Putamen (tissue), 1 donor: ENCODE results near the gene PIMREG.
"Not testable (repeated sequence)": the region's sequence is repeated elsewhere in the genome, so short reads cannot be mapped to it uniquely, and the experiment has no call there.

Experiments
- DNase-seq: peaks from one replicate; pipeline ENCODE4 v3.0.0-alpha.2; 2016; ENCODE audit warnings: low spot score

PIMREG gene

DNA sequence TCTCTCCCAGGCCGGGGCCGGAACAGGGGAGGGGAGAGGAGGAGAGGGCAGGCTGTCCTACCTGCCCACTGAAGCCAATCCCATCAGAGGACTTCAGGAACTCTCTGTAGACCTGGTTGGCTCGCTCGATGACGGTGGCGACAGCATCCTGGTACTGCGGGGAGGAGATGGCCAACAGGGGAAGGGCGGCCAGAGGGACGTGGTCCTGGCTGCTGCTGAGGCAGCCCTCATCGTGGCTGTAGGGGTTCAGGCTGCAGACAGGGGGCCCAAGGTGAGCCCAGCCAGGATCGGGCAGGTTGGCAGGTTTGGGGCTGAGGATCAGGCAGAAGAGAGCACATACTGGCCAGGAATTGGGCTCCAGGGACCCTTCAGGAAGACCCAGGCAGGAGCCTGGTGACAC is 34.2 kb downstream of the PIMREG start:
- DNase-seq, result no peak

DNA sequence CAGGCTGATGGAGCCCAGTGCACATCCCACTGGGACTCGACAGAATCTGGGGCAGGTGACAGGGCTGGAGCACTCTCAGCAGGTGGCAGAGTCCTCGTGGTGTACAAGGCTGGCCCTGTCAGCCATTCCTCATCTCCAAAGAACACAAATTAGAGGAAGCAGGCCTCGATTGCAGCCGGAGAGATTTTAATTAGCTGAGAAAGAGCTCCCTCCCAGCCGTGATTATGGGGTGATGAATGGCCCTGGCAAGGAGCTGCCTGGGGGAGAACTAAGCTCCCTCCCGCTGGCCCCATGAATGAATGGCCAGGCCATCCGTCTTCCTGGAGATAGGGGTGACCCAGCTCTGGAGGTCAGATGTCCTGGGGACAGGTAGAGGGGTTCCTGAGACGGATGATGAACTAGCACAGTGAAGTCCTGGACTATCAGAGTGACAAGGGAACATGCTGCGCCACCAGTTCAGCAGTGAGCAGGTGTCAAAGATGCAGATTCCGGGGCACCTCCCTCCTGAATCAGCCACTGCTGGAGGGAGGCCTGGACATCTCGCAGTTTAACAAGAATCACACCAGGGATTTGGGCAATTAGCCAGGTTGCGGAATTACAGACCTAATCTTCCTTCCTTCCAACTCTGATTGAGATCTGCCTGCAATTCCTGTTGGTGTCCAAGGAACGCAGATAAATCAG is 35.5 kb downstream of the PIMREG start:
- DNase-seq, result no peak

DNA sequence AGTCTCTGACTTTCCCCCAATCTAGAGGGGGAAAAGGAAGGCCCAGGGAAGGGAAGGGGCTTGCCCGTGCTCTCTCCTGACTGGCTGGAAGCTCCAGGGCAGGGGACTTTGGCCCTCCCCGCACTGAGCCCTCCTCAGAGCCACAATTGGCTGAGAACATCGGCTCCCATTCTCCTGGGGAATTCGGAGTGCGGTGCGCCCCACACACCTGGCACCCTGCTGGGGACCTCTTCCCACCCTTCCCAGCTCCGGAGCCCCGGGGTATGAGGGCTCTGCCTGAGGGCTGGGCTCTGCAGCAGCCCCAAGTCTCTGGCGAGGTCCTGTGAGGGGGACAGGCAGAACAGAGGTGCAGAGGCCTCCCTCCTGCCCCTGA is 36.0 kb downstream of the PIMREG start:
- no peak for DNase-seq

DNA sequence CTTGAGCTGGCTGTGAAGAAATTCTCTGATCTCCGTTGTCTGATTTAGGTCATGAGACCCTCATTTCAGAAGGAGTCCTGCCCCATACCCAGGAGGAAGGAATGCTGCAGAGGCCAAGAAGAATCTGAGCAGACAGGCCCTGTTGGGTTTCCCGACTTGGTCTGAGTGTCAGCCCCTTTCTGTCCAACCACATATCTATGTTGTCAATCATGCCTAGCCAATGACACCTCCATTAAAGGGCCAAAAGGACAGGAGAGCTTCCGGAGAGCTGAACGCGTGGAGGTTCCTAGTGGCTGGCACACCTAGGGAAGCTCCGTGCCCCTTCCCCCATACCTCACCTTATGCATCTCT is 37.8 kb downstream of the PIMREG start:
- no peak for DNase-seq

DNA sequence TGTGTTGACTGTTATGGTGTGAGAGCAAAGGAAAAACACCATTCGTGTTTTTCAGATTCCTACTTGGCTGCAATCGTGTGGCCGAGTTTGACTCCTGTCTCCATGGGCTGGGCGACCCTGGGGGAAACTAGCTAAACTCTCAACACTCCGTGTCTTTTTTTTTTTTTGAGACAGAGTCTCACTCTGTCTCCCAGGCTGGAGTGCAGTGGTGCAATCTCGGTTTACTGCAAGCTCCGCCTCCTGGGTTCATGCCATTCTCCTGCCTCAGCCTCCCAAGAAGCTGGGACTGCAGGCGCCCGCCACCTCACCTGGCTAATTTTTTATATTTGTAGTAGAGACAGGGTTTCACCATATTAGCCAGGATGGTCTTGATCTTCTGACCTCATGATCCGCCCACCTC is 38.5 kb downstream of the PIMREG start:
- DNase-seq, result not testable (repeated sequence)

DNA sequence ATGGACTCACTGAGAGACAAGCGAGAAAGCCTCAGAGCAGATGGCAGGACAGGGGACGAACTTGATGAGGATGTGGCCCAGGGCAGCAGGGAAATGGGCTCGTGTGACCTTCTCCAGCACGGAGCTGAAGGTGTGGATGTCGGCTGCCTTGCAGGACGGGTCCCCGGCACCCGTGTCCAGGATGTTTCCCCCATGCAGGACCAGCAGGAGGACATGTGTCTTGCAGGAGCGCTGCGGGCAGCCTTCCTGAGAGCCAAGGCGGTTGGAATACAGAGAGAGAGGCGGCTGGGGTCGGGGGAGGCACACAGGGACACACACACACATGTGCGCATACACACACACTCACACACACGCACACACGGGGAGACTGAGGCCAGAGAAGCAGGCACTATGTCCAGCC is 39.3 kb downstream of the PIMREG start:
- no peak for DNase-seq

DNA sequence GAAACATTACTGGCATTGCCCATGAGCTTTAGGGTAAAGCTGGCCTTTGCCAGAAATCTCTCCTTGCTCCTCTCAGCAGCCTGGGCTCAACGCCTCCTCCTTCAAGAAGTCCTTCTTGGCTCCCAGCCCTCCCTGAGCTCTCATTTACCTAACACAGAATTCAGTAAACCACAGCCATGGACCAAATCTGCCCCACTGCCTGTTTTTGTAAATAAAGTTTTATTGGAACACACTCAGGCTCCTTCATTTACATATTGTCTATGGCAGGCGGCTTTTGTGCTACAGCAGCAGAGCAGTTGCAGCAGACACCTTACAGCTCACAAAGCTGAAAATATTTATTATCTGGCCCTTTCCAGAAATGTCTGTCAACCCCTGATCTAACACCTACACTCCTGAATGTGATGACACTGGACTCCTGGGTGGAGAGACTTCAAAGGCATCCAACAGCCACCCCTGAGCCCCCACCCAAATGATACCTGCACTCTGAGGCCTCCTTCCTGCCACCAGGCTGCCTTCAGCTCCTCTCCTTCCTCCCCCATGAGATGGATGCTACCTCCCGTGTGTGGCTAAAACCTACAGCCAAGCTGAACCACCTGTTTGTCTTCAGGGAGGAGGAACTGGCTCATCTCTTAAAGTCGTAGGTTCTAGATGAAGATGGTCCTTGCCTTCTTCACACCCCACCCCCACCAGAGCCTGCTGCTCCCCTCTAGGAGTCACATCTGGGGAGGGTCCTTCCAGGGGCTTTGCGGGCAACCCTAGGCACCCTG is 41.6 kb downstream of the PIMREG start:
- DNase-seq, result no peak

DNA sequence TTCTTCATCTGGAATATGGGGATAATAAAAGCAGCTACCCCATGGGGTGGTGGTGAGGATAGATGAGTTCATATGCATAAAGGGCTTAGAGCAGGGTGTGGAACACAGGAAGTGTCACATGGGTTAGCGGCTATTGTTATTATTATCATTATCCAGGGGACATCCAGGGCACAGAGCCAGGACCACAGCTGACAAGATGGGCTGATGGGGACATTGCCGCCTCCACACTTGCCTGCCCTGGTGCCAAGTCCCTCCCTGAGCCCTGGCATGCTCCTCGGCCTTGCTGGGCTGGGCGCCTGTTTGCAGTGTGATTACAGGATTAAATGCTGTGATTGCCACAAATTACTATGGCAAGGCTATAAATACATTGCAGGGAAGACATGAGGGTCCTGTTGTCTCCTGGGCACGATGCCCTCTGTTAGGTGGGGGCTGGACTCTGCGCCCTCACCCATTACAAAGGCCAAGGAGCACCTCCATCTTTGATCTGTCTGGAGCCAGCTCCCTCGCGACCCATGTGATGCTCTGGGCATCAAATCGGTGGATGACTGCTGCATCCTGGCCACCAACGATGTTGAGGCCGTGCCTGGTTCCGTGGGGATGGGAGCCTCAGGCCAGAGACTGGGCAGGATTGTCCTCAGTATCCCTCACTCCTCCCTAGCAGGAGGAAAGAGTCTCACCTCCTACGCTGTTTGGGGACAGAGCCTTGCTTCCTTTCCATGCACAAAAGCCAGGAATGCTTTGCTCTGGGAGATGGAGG is 43.2 kb downstream of the PIMREG start:
- DNase-seq, result no peak

DNA sequence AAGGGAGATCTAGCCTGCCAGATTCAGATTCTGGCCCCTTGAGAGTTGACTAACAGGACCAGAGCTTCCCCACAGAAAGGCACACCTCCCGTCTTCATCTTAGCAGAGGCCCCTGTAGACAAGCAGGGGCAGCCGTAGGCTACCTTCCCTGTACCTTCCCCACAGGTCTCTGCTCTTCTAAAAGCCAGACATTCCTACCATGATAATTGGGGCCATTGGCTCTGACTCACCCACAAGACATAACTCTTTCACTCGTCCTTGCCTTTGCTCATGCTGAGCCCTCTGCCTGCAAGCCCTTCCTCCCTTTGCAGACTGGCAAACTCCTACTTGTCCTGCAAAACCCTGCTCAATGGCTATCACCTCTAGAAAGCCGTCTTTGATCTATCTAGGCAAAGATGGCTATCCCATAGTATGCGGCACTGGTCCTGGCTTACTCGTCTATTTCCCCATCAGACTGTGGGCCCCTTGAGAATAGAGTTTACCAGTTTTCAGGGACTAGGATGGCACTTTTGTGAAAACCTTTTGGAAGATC is 43.8 kb downstream of the PIMREG start:
- DNase-seq, result no peak

DNA sequence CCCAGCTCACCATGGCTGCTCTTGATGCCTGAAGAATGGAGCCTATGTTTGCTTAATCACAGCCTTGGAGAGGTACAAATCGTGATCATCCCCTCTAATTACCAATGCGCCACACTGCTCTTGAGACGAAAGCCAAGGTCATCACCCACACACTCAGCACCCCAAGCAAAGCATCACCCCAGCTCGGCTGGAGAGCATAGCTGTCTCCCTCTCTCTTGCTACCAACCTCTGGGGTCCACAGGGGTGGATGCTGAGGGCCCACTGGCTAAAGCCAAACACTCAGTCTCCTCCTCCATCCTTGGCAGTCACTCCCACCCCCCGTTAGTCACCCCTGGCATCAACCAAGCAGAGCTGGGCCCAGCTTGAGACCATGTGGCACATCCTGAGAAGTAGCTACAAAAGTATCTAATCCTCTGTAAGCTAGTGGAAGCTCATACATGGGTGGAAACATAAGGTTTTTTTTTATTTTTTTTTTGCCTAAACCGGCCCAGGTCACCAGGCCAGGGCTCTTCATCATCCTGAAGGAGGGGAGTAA is 44.8 kb downstream of the PIMREG start:
- DNase-seq, result no peak

DNA sequence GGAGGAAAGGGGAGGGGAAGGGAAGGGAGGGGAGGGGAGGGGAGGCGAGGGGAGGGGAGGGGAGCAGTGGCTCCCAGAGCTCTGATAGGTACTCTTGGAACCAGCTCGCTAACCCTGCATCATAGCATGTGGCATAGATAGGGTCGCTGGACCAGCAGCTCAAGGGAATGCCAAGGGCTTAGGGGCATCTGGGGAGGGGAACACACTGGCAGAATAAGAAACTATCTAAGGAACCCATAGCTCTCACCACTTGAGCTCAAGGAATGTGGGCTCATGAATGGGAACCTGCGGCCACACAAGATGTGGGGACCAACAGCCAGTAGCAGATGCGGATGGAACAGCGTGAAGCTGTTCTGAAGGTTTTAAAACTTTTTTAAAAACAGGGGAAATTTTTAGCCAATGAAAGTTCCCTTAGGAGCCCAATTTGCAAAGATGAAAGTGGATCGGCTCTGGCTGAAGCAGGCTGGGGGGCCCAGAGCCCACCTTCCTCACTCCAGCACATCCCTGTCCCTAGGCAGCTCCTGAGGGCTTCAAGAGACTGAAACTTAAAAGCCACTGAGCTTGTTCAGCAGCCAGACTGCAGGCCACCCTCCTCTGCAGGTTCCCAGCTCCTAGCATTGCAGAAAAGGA is 46.9 kb downstream of the PIMREG start:
- no peak for DNase-seq

DNA sequence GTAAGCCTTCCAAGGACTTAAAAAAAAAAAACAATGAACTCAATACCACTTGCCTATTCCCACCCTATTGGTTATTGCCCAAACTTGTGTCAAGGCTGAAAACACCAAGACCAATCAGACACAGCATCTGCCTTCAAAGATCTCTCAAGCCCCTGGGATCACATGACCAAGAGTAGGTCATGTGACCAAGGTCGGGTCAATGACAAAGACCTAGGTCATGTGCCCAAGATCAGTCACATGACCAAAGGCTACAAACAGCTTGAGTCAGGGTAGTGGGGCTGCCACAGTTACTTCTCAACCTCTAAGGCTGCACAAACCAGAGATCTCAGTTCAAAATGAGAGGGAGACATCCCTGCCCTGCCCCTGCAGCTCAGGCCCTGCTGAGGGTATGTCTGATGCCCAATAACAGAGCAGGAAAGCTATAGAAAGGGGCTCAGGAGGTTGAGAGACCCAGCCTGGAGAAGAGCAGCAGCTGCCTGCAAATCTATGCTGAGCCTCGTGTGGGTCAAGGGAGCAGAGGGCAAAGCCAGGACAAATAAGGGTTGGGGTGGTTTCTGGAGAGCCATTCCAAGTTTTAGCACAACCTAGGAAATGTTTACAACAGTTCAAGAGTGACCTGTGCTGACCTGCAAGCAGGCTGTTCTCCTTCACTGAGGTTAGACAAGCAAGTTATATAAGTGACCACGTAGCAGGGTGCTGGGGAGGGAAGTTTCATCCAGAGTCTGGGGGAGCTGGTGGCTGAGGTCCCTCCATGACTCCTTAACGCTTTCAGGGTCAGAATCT is 48.8 kb downstream of the PIMREG start:
- no peak for DNase-seq

DNA sequence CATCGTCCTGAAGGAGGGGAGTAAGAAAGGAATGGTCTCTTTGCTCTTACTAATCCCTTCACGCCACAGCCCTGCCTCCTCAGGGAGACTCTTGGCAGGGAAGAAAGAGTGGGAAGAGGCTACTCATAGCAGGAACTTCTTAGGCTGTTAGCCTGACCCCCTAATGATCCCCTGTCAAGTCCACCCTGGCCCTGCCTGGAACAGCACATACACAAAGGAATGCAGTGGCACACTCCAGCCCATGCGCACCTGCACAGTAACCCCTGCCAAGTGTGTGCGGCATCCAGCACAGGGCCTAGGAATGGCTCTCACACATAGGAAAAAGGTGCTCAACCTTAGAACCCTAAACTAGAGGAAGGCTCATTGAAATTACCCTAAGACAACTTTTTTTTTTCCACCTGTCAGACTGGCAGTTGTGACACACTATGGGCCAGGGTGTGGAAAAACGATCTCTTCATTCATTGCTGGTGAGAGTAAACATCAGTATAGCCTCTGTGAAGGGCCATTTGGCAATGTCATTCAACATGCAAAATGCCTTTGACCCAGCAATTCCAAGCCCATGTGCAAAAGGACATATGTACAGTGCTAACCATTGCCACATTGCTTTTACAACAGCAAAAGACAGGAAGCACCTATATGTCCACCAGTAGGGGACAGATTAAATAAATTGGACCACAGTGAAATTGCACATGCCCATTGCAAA is 50.1 kb downstream of the PIMREG start:
- DNase-seq, result no peak

DNA sequence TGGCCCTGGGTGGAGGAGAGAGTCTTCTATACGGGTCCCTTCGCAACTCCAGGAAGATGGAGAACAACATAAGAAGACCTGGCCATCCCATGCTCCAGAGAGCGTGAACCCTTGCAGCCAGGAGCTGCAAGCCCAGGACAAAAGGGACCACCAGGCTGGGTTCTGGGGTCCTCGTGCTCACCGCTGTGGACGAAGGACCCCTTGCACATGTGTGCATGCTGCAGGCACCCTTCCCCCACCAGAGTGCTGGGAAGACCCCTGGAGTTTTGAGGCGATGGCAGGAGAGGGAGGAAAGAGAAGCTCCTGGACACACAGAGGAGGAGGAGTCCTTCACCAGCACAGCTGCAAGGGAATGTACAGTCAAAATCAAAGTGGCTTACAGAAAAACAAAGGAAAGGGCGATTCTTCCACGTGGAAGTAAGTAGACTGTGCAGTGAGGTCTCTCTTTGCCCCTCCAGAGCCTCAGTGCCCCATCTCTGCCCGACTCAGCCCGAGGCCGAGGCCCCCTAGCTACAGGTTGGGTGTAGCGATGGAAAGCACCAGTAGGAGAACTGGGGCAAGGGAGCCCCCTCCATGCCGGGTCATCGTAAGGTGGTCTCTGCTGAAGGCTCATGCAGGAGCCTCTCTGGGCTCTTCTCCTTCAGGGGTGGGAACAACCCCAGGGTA is 51.3 kb downstream of the PIMREG start:
- DNase-seq, result no peak

DNA sequence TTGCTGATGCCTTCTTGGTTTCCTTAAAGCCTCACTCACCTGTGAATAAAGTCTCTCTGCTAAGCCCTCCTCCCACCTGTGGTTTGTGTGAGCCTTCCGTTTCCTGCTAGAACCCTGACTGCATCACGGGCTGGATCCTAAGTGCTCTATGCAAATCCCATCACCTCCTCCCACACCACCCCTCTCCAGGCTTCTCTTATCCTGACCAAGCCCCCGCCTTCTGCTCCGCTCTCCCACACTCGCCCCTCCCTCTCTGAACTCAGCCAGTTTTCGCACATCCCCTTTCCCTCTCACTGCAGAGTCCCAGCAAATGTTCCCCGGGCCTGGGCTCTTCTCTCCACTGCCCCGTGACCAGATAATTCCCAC is 51.8 kb downstream of the PIMREG start:
- DNase-seq, result peak; percentile 74

DNA sequence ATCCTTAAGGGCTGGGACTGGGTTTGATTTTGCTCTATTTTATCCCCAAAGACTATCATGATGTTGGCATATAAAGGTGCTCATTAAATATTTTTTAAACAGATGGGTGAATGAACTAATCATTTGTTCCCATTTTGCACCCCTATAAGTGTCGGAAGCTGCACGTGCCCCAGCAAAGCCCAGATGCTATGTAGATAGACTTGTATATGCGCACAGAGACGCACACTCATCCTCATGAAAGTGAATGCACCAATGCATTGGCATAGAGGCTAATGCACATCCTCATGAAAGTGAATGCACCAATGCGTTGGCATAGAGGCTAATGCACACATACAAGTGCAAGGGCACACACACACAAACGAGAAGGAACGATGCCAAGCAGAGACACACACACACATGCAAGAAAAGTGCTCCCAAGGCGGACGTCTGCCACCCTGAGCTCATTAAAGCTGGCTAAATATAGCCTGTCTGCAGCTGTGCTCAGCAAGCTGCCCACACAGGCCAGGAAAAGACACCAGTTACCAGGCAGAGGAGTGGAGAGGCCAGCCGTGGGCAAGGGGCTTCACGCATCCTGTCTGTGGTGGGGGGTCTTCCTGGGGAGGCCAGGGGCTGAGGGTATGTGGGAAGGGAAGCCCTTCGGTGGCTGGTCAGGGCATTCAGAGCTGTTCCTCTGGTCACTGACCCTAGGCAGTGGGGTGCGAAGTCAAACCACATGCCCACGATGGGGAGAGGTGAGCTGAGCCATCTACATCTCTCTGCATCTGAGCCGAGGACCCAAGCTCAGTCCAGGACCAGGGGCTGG is 52.6 kb downstream of the PIMREG start:
- DNase-seq, result peak; percentile 40

DNA sequence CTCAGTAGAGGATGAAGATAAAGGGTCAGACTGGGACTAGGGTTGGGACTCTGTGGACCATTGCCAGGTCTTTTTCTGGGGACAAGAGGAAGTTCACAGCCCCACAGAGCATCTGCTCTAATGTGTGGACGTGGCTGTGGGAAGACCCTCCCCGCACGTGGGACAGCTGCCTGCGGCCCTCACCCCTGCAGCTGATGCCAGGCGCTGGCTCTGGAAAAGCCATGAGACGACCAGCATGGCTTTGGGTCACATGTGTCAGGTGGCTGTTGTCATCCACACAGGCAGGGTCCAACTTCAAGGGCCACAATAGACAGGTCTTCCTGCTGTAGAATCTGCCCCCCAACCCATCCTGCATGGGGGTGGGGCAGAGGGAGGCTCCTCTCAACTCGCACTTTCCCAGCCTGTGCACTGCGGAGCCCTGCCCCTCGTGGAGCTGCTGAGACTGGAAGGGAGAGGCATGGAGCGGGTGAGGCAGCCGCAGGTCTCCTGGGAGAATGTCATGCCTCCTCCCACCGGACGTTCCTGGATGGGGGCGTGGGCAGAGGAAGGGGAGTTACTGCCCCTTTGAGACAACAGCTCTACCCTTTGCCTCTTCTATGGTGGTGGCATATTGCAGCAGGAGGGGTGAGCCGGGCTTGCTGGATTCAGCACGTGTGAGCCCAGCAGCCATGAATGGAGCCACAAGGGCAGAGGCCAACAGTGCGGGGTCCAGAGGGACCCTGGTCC is 53.4 kb downstream of the PIMREG start:
- no peak for DNase-seq

DNA sequence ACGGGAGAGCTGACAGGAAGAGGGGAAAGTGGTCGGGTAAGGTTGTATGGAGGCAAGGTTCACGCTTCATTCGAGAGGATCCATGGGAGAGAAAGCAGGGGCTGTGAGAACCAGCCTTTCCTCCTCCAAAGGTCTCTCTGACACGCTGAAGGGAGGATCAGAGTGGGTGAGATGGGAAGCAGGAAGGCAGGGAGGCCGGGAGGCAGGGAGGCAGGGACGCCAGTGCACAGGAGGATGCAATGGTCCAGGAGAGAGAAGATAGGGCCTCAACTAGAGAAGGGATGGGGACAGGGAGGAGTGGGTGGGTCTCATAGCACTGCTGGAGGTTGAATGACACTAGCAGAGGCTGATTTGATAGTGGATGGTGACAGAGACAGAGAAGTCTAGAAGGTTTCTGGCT is 54.1 kb downstream of the PIMREG start:
- no peak for DNase-seq
